GM18526 (cell line): ENCODE results near the gene IL1A.

Experiments
- POLR2A ChIP-seq: IDR thresholded peaks from 3 replicates; pipeline ENCODE4 v1.6.1; 2011; ENCODE audit not compliant: insufficient read length; ENCODE audit errors: extremely low read depth

The IL1A gene

DNA sequence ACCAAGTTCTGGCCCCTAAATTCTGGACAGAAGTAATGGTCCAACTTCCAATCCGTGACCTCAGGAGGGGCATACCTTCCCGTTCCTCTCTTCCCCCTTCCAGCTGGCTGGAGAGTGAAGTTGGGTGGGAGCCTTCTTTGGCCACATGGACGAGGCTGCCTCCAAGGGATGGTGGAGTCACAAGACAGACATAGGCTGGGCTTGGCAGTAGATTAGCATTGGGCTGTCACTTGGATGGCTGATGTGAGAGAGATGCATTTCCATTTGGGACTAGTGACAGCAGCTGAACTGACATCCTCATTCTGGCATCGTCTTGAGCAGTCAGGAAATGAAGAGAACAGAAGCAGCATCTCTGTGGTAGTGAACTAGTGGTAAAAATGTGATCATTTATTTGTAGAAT lies 50.8 kb downstream of the IL1A start:
- no peak for TF ChIP-seq POLR2A

DNA sequence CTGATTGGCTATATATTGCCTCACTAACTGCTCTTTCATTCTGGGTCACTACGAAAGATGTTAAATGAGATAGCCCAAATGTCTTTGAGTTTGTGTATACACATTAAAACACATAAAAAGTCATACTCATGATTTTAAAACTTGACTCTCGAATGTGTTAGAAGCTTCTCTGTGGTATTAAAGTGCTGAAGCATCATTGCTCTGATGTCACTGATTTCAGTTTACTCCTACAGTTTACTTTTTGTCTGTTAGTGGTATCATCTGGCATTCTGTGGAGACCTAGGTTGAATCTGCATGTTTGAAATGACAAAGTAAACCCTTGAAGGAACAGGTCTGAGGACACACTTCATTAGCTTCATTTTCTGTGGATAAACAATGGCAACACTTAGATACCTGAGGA lies 52.8 kb downstream of the IL1A start:
- TF ChIP-seq POLR2A, result no peak

DNA sequence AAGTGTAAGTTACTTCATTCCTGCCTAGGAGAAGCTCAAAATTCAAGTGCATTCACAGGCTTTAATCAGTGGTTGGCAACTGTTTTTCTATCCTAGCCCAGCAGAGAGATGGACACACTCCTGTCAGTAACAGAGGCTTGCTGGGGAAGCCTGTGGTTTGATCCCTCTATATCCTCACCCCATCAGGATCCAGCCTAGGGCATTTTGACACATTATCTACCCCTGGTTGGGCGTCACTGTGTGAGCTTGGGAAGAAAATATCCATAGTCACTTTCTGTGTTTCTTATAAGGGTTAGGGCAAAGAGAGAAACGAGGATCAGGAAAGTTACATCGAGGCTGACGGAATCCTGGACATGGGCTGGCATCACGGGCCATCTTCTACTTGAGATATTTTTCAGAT lies 53.5 kb downstream of the IL1A start:
- TF ChIP-seq POLR2A, result no peak

GRCh38 chr2:112730216-112730615 lies 54.1 kb downstream of the IL1A start:
- no peak for TF ChIP-seq POLR2A

- no peak for TF ChIP-seq POLR2A
Observed at GRCh38 chr2:112728378-112729175, 55.7 kb downstream of the IL1A start.

DNA sequence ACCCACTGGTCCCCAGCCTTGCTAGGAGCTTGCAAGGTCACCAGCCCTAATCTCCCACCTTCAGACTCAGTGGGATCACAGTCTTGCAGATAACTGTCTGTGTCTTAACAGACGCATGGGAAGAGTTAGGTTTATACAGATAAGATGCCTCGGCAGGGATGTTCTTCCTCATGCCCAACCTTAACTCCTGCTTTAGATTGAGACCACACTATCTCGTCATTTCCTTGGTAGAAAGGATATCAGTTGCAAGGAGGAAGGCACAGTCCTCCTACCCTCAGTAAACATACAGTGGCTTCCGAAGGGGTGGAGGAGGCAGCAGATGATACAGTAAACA lies 56.3 kb downstream of the IL1A start:
- TF ChIP-seq POLR2A, result no peak

DNA sequence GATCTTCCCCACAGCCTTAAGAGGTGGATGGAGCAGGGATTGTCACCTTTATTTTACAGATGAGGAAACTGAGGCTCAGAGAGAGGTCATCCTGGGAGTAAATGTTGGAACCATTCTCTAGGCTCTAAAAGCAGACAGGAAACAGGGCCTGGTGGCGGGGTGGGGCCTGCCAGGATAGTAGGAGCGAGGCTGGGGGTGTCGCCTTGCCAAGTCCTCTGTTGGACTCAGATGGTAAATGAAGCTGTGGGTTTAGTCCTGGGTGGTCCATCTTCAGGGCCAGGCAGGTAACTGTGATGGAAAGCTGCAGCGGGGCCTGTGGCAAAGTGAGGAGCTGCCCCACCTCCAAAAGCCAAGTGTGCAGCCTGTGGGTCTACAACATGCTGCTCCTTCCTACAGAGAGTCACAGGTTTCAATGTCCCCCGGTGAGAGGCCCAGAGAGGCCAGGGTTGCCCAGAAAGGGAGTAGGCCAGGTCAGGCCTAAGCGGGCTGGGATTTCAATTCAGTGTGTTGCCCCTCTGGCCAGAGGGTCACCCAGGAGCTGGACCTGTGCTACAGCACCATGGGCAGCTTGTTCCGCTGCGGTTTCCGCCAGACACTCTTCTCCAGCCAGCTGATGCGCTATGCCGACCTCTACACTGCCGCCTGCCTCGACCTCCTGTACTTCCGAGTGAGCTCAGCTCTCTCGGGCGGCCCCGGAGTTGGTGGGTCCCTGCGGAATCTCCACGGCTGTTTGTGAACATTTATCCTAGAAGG lies 56.8 kb downstream of the IL1A start:
- TF ChIP-seq POLR2A, result no peak

DNA sequence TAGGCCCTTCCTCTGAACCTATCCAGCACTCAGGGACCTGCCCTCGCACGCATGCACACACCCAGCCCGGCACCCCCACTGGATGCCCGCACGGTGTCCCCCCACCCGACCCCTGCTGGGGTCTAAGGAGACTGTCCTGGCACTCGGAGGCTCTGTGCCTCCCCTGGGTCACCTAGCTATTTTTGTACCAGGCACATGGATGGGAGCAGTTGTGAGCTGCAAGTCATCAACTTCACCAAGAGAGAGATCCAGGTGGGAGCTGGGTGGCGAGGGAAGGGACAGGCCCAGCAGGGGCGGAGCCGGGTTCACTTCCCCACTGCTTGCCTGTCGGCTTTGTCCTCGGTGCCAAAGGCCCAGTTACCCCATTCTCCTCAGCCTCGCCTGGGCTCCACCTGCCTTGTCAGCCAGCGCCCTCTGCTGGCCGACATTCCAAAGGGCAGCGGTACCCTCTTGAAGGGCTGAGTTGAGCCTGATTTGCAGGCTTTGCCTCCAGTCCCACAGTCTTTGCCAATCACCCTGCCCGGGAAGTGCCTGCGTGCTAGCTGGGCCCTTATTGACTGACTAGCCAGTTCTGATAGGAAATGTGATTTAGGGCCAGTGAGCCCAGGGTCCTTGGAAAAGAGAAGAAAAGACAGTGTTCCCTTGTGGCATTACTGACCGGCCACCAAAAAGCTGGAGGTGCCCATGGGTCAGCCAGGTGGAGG lies 57.7 kb downstream of the IL1A start:
- TF ChIP-seq POLR2A, result no peak

- TF ChIP-seq POLR2A, result no peak
Observed at GRCh38 chr2:112725545-112726457, 58.5 kb downstream of the IL1A start.

DNA sequence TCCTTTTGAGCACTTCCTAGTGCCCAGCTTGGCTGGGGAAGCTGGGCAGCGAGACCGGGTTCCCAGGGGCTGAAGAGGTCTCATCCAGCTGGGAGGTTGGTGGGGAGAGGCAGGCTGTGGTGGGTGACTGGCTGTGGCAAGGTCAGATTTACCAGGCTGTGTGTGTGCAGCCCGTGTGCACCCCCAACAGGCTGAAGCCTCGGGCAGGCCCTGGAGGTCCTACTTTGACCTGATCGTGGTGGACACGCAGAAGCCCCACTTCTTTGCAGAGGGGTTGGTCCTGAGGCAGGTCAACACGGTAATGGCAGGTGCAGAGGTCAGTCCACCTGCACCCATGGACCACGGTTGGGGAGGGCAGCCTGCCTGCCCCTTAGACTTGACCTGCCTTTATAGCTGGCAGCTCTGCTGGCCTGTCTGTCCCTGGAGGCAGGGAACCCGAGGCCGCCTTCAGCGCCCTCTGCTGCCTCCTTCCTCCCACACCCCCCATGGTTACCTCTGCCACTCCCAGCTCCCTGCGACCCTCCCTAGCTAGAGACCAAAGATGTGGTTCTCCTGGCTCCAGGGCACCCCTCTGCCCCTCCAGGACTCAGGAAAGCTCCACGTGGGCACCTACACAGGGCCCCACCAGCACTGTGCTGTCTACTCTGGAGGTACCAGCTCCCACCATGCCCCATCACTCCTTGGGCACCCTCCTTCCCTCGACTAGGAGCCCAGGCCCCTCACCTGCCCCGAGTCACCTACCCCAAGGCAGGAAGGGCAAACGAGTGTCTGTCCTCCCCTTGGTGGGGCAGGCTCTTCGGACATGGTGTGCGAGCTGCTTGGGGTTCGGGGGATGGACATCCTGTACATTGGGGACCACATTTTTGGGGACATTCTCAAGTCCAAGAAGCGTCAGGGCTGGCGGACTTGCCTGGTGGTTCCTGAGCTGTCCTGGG lies 59.4 kb downstream of the IL1A start:
- no peak for TF ChIP-seq POLR2A

GRCh38 chr2:112723995-112724394 lies 60.3 kb downstream of the IL1A start:
- TF ChIP-seq POLR2A, result no peak
